Muscle layer of duodenum (tissue), 2 donors: ENCODE data around the gene EPHA10.

ENCODE experiments used
- H3K27ac ChIP-seq: one replicate; pipeline ENCODE4 v1.7.0; 2013; ENCODE audit warnings: mild to moderate bottlenecking, low read length
- H3K27me3 ChIP-seq: one replicate; pipeline ENCODE4 v1.7.0; 2013; ENCODE audit warnings: low read depth, mild to moderate bottlenecking, control low read depth, low read length
- H3K36me3 ChIP-seq, 2 donors: one replicate each; pipeline ENCODE4 v1.7.0; 2013; ENCODE audit warnings: low read length in 2 of 2, control low read depth in 1 of 2, mild to moderate bottlenecking in 1 of 2; ENCODE audit not compliant: insufficient read depth in 2 of 2, control insufficient read depth in 1 of 2
- H3K4me1 ChIP-seq, 2 donors: one replicate each; pipeline ENCODE4 v1.7.0; 2013; ENCODE audit warnings: low read length in 2 of 2, mild to moderate bottlenecking in 2 of 2, control low read depth in 1 of 2, moderate library complexity in 1 of 2; ENCODE audit not compliant: insufficient read depth in 2 of 2, control insufficient read depth in 1 of 2
- H3K4me3 ChIP-seq, 2 donors: one replicate each; pipeline ENCODE4 v1.7.0; 2013; ENCODE audit warnings: low read length in 2 of 2, low read depth in 1 of 2, mild to moderate bottlenecking in 1 of 2
- H3K9me3 ChIP-seq, 2 donors: one replicate each; pipeline ENCODE4 v1.7.0; 2013; ENCODE audit warnings: low read length in 2 of 2, control low read depth in 1 of 2, mild to moderate bottlenecking in 1 of 2; ENCODE audit not compliant: control insufficient read depth in 1 of 2
- donor health status: healthy.

Gene EPHA10

GRCh38 chr1:37728416-37728815 is 36.5 kb downstream of the EPHA10 start:
- Histone ChIP-seq H3K4me1 (no peaks in the 10 kb centered on the region), H3K27ac (no peak overlapping the region), H3K4me3 (no peak overlapping the region), H3K36me3 (no peaks in the 10 kb centered on the region), H3K27me3 (peaks cover 4% of the 10 kb centered on the region), H3K9me3 (no peaks in the 10 kb centered on the region)

GRCh38 chr1:37726751-37727585 is 38.0 kb downstream of the EPHA10 start:
- H3K9me3 ChIP-seq = no peaks in the 10 kb centered on the region
- no peak overlapping the region for H3K27ac ChIP-seq
- peaks cover 4% of the 10 kb centered on the region for H3K27me3 ChIP-seq
- H3K4me3 ChIP-seq = no peak overlapping the region
- H3K36me3 ChIP-seq = no peaks in the 10 kb centered on the region
- H3K4me1 ChIP-seq = no peaks in the 10 kb centered on the region

- Histone ChIP-seq H3K36me3 (no peaks in the 10 kb centered on the region), H3K27me3 (peaks cover 4% of the 10 kb centered on the region), H3K27ac (no peak overlapping the region), H3K9me3 (no peaks in the 10 kb centered on the region), H3K4me3 (no peak overlapping the region), H3K4me1 (no peaks in the 10 kb centered on the region)
Measured at GRCh38 chr1:37725851-37726613, 38.9 kb downstream of the EPHA10 start.

GRCh38 chr1:37724575-37724974 is 40.3 kb downstream of the EPHA10 start:
- Histone ChIP-seq H3K9me3 (no peaks in the 10 kb centered on the region), H3K4me1 (no peaks in the 10 kb centered on the region)

GRCh38 chr1:37723390-37724078 is 41.4 kb downstream of the EPHA10 start:
- Histone ChIP-seq H3K36me3 (no peaks in the 10 kb centered on the region), H3K27me3 (peaks cover 4% of the 10 kb centered on the region), H3K4me3 (no peak overlapping the region), H3K4me1 (no peaks in the 10 kb centered on the region), H3K27ac (no peak overlapping the region), H3K9me3 (no peaks in the 10 kb centered on the region)

More at GRCh38 chr1:37724575-37724974, 40.3 kb downstream of the EPHA10 start:
- H3K27me3 ChIP-seq = peaks cover 4% of the 10 kb centered on the region
- H3K36me3 ChIP-seq = no peaks in the 10 kb centered on the region
- no peak overlapping the region for H3K27ac ChIP-seq
- no peak overlapping the region for H3K4me3 ChIP-seq

GRCh38 chr1:37723072-37723389 is 41.9 kb downstream of the EPHA10 start:
- peaks cover 4% of the 10 kb centered on the region for H3K27me3 ChIP-seq
- H3K4me1 ChIP-seq = no peaks in the 10 kb centered on the region
- H3K36me3 ChIP-seq = no peaks in the 10 kb centered on the region
- H3K4me3 ChIP-seq = no peak overlapping the region
- no peaks in the 10 kb centered on the region for H3K9me3 ChIP-seq
- no peak overlapping the region for H3K27ac ChIP-seq

GRCh38 chr1:37722181-37723071 is 42.5 kb downstream of the EPHA10 start:
- H3K27ac ChIP-seq = no peak overlapping the region
- H3K9me3 ChIP-seq = no peaks in the 10 kb centered on the region
- no peak overlapping the region for H3K4me3 ChIP-seq
- peaks cover 4% of the 10 kb centered on the region for H3K27me3 ChIP-seq
- no peaks in the 10 kb centered on the region for H3K36me3 ChIP-seq
- no peaks in the 10 kb centered on the region for H3K4me1 ChIP-seq

GRCh38 chr1:37721565-37721964 is 43.4 kb downstream of the EPHA10 start:
- Histone ChIP-seq H3K4me3 (no peak overlapping the region), H3K36me3 (no peaks in the 10 kb centered on the region), H3K4me1 (no peaks in the 10 kb centered on the region), H3K27ac (no peak overlapping the region), H3K27me3 (no peaks in the 10 kb centered on the region), H3K9me3 (no peaks in the 10 kb centered on the region)

- Histone ChIP-seq H3K4me3 (no peak overlapping the region), H3K4me1 (no peaks in the 10 kb centered on the region), H3K27me3 (no peaks in the 10 kb centered on the region), H3K9me3 (no peaks in the 10 kb centered on the region), H3K36me3 (no peaks in the 10 kb centered on the region), H3K27ac (no peak overlapping the region)
Measured at GRCh38 chr1:37720231-37721130, 44.4 kb downstream of the EPHA10 start.

GRCh38 chr1:37719572-37720195 is 45.2 kb downstream of the EPHA10 start:
- no peak overlapping the region for H3K27ac ChIP-seq
- no peak overlapping the region for H3K4me3 ChIP-seq
- no peaks in the 10 kb centered on the region for H3K4me1 ChIP-seq
- H3K27me3 ChIP-seq = no peaks in the 10 kb centered on the region
- H3K9me3 ChIP-seq = no peaks in the 10 kb centered on the region
- H3K36me3 ChIP-seq = no peaks in the 10 kb centered on the region
